GM12872 (cell line): ENCODE results near the gene MUC5B.

Source experiments
- CTCF ChIP-seq: IDR thresholded peaks from 3 replicates; pipeline ENCODE4 v1.5.1; 2011; ENCODE audit warnings: low read depth, mild to moderate bottlenecking, low read length, moderate library complexity; ENCODE audit not compliant: insufficient read depth

The MUC5B gene

GRCh38 chr11:1238767-1239595 is 16.1 kb downstream of the MUC5B start:
- no peak for TF ChIP-seq CTCF

GRCh38 chr11:1239596-1240205 is 16.8 kb downstream of the MUC5B start:
- TF ChIP-seq CTCF: no peak

GRCh38 chr11:1240771-1241170 is 17.9 kb downstream of the MUC5B start:
- TF ChIP-seq CTCF: no peak

GRCh38 chr11:1241706-1242105 is 18.8 kb downstream of the MUC5B start:
- no peak for TF ChIP-seq CTCF

GRCh38 chr11:1242289-1242688 is 19.4 kb downstream of the MUC5B start:
- TF ChIP-seq CTCF: no peak

GRCh38 chr11:1251236-1251770 is 28.4 kb downstream of the MUC5B start:
- TF ChIP-seq CTCF: no peak

GRCh38 chr11:1252371-1253102 is 29.7 kb downstream of the MUC5B start:
- no peak for TF ChIP-seq CTCF
